Measurements from ENCODE around the gene GRM3. TPM values are rescaled to one million over a fixed set of nuclear protein-coding genes. Genes with fewer than 3 reads are reported as not detected.

The GRM3 gene
- total RNA-seq, 2 experiments from 2014 or later = not detected

GRCh38 chr7:86747698-86748097 is 104.0 kb downstream of the GRM3 start:
- H3K4me1 Mint-ChIP-seq = no peaks in the 10 kb centered on the region
- H3K27ac Mint-ChIP-seq = no peak overlapping the region
- ATAC-seq (ENCODE audit: low read depth) = no peak
- no peaks in the 10 kb centered on the region for H3K9me3 Mint-ChIP-seq
- peaks cover 3% of the 10 kb centered on the region for H3K27me3 Mint-ChIP-seq
- H3K4me3 Mint-ChIP-seq = no peak overlapping the region
- H3K36me3 Mint-ChIP-seq = no peaks in the 10 kb centered on the region
- POLR2A ChIA-PET = no interaction called here
- DNase-seq = no peak

GRCh38 chr7:86748201-86748600 is 104.5 kb downstream of the GRM3 start:
- ATAC-seq (ENCODE audit: low read depth) (no peak), DNase-seq (no peak)
- no peaks in the 10 kb centered on the region for H3K36me3 Mint-ChIP-seq
- no peak overlapping the region for H3K4me3 Mint-ChIP-seq
- POLR2A ChIA-PET = no interaction called here
- no peaks in the 10 kb centered on the region for H3K4me1 Mint-ChIP-seq
- H3K9me3 Mint-ChIP-seq = no peaks in the 10 kb centered on the region
- H3K27ac Mint-ChIP-seq = no peak overlapping the region
- peaks cover 3% of the 10 kb centered on the region for H3K27me3 Mint-ChIP-seq

- H3K27me3 Mint-ChIP-seq = peaks cover 3% of the 10 kb centered on the region
These were observed 105.4 kb downstream of the GRM3 start for GRCh38 chr7:86748843-86749719.

DNA sequence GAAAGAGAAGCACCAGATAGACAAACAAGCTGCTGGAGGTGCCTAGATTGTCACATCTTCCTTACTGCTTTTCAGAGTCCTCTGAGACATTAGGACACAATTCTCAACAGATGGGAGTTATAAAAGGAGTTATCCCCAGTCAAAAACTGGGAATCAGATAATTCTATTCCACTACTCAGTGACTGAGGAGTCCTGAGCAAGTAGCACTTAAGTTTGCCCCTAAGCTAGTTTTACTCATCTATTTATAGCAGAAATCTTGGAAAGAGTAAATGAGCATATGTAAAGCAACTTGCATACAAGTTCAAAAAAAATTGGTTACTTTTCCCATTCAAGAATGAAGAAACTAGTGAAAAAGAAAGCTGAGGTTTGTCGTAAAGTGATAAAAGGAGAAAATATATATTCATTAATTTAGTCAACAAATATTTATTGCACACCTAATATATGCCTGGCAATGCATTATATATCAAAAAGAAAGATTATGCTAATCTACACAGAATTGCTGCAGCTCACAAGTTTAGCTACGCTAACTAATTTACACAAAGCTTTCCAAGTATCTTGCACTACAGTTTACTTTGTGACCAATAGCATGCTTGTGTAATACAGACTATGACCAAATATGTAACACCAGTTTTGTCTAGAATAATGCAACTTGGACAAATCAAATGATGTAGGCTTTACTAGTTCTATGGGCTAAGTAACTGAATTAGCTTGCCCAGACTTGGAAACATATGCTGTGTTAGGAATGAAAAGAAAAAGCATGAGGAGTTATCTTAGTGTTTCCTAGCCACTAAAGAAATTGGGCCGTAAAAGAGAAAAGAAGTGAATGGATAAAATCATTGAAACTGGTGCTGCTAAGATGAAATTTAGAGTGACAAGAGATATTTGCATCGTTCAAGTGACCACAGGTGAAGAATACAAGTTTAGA is 106.3 kb downstream of the GRM3 start:
- Mint-ChIP-seq H3K36me3 (no peaks in the 10 kb centered on the region), H3K27me3 (peaks cover 3% of the 10 kb centered on the region), H3K4me3 (no peak overlapping the region), H3K27ac (no peak overlapping the region), H3K4me1 (no peaks in the 10 kb centered on the region), H3K9me3 (no peaks in the 10 kb centered on the region)
- no peak for ATAC-seq (ENCODE audit: low read depth)
- POLR2A ChIA-PET = no interaction called here
- no peak for DNase-seq

More at GRCh38 chr7:86748843-86749719, 105.4 kb downstream of the GRM3 start:
- Mint-ChIP-seq H3K4me3 (no peak overlapping the region), H3K9me3 (no peaks in the 10 kb centered on the region), H3K4me1 (no peaks in the 10 kb centered on the region), H3K27ac (no peak overlapping the region), H3K36me3 (no peaks in the 10 kb centered on the region)
- ATAC-seq (ENCODE audit: low read depth) (no peak), DNase-seq (no peak)
- POLR2A ChIA-PET = no interaction called here

GRCh38 chr7:86760236-86760635 is 116.5 kb downstream of the GRM3 start:
- H3K4me3 Mint-ChIP-seq = no peak overlapping the region
- H3K27me3 Mint-ChIP-seq = no peaks in the 10 kb centered on the region
- H3K27ac Mint-ChIP-seq = no peak overlapping the region
- no peaks in the 10 kb centered on the region for H3K4me1 Mint-ChIP-seq
- H3K9me3 Mint-ChIP-seq = no peaks in the 10 kb centered on the region
- no peaks in the 10 kb centered on the region for H3K36me3 Mint-ChIP-seq
- ATAC-seq (ENCODE audit: low read depth) = no peak
- no peak for DNase-seq
- POLR2A ChIA-PET = no interaction called here

DNA sequence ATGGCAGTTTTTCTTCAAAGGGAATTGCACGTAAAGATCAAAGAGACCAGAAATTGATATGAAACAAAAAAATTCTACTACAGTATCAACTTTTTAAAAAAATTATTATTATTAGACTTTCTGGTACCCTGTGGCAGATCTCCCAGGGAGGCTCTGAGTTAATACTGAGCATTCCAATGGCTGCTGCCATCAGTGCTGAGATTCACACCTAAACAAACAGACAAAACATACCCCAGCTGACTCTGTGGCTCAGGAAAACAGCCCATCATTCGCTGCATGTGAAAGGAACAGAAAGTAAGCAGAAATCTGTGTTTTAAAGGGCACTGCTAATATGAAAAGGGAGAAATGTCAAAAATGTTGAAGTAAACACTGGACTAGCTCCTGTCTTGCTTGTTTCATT is 118.4 kb downstream of the GRM3 start:
- no peaks in the 10 kb centered on the region for H3K27me3 Mint-ChIP-seq
- POLR2A ChIA-PET = no interaction called here
- H3K9me3 Mint-ChIP-seq = no peaks in the 10 kb centered on the region
- H3K4me3 Mint-ChIP-seq = no peak overlapping the region
- DNase-seq (no peak), ATAC-seq (ENCODE audit: low read depth) (no peak)
- no peaks in the 10 kb centered on the region for H3K36me3 Mint-ChIP-seq
- H3K27ac Mint-ChIP-seq = no peak overlapping the region
- H3K4me1 Mint-ChIP-seq = no peaks in the 10 kb centered on the region

DNA sequence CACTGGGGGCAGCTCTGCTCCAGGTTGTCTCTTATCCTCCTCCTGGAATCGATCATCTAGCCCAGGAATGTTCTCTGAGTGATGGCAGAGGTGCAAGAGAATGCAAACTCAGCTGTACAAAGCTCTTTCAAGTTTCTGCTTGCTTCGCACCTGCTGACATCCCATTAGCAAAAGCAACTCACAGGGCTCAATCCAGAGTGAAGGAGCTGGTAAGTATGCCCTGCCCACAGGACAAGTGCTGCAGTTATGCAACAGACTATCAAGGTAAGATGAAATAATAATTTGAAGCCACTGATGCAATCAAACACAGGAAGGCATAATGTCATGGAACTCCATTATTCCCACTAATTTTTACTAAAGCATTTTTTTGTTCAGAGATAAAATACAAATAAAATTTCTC is 122.2 kb downstream of the GRM3 start:
- no peaks in the 10 kb centered on the region for H3K9me3 Mint-ChIP-seq
- ATAC-seq (ENCODE audit: low read depth) = no peak

GRCh38 chr7:86768394-86768793 is 124.7 kb downstream of the GRM3 start:
- H3K9me3 Mint-ChIP-seq = no peaks in the 10 kb centered on the region
- H3K4me3 Mint-ChIP-seq = no peak overlapping the region
- no peak for ATAC-seq (ENCODE audit: low read depth)

More for the DNA sequence above, 122.2 kb downstream of the GRM3 start:
- Mint-ChIP-seq H3K4me1 (no peaks in the 10 kb centered on the region), H3K36me3 (no peaks in the 10 kb centered on the region), H3K27me3 (no peaks in the 10 kb centered on the region), H3K4me3 (no peak overlapping the region), H3K27ac (no peak overlapping the region)
- POLR2A ChIA-PET = no interaction called here
- no peak for DNase-seq

GRCh38 chr7:86768967-86769760 is 125.5 kb downstream of the GRM3 start:
- H3K36me3 Mint-ChIP-seq = no peaks in the 10 kb centered on the region
- DNase-seq (no peak), ATAC-seq (ENCODE audit: low read depth) (no peak)
- no peaks in the 10 kb centered on the region for H3K27me3 Mint-ChIP-seq
- POLR2A ChIA-PET = no interaction called here
- H3K4me1 Mint-ChIP-seq = no peaks in the 10 kb centered on the region
- no peak overlapping the region for H3K4me3 Mint-ChIP-seq
- no peaks in the 10 kb centered on the region for H3K9me3 Mint-ChIP-seq
- H3K27ac Mint-ChIP-seq = no peak overlapping the region

More at GRCh38 chr7:86768394-86768793, 124.7 kb downstream of the GRM3 start:
- no peak for DNase-seq
- Mint-ChIP-seq H3K36me3 (no peaks in the 10 kb centered on the region), H3K4me1 (no peaks in the 10 kb centered on the region), H3K27ac (no peak overlapping the region), H3K27me3 (no peaks in the 10 kb centered on the region)
- POLR2A ChIA-PET = no interaction called here

DNA sequence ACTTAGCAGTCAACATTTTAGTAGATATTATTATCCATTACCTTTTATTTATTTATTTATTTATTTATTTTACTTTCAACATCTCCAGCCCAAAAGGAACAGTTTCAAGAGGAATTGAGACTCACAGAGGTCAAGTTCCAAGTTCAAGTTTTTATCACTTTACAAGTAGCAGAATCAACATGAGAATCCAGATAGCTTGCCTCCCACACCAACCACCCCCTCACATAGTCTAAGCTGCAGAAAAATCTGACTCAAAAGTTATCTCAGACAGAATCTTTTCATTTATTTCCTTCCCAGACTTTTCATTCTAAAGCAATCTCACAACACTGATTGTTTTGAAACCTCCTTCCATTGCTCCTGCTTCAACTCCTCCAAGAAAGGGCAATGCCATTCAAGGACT is 129.6 kb downstream of the GRM3 start:
- no peak overlapping the region for H3K4me3 Mint-ChIP-seq
- H3K36me3 Mint-ChIP-seq = no peaks in the 10 kb centered on the region
- H3K9me3 Mint-ChIP-seq = no peaks in the 10 kb centered on the region
- ATAC-seq (ENCODE audit: low read depth) (no peak), DNase-seq (no peak)
- H3K27me3 Mint-ChIP-seq = no peaks in the 10 kb centered on the region
- no peaks in the 10 kb centered on the region for H3K4me1 Mint-ChIP-seq
- H3K27ac Mint-ChIP-seq = no peak overlapping the region
- POLR2A ChIA-PET = no interaction called here

GRCh38 chr7:86775203-86775602 is 131.5 kb downstream of the GRM3 start:
- Mint-ChIP-seq H3K9me3 (no peaks in the 10 kb centered on the region), H3K27ac (no peak overlapping the region), H3K27me3 (no peaks in the 10 kb centered on the region), H3K4me1 (no peaks in the 10 kb centered on the region), H3K4me3 (no peak overlapping the region), H3K36me3 (no peaks in the 10 kb centered on the region)
- POLR2A ChIA-PET = no interaction called here
- no peak for ATAC-seq (ENCODE audit: low read depth)
- no peak for DNase-seq

GRCh38 chr7:86776136-86776535 is 132.4 kb downstream of the GRM3 start:
- no peak overlapping the region for H3K4me3 Mint-ChIP-seq
- no peak for ATAC-seq (ENCODE audit: low read depth)
- no peaks in the 10 kb centered on the region for H3K9me3 Mint-ChIP-seq
- DNase-seq = no peak
- no peaks in the 10 kb centered on the region for H3K36me3 Mint-ChIP-seq
- H3K4me1 Mint-ChIP-seq = no peaks in the 10 kb centered on the region
- H3K27me3 Mint-ChIP-seq = no peaks in the 10 kb centered on the region
- POLR2A ChIA-PET = no interaction called here
- no peak overlapping the region for H3K27ac Mint-ChIP-seq

DNA sequence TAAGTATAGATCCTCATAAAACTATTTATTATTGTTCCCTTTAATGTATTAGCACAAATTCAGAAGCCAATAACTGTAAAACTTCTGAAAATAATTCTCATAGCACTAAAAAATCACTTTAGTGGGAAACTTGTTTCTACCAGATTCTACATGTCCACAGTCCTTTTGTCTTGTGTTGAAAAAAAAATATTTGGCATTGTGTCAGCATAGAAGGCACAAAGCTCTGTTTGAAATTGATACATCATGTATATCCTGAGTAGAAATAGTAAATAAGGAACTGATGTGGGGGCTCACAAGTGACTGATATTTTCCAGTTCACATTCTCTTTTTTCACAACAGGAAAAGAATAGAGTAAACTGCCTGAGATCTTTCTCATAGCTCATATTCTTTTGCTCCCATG is 134.6 kb downstream of the GRM3 start:
- no peak overlapping the region for H3K4me3 Mint-ChIP-seq
- no peak for ATAC-seq (ENCODE audit: low read depth)
- POLR2A ChIA-PET = no interaction called here
- no peaks in the 10 kb centered on the region for H3K27me3 Mint-ChIP-seq
- H3K9me3 Mint-ChIP-seq = no peaks in the 10 kb centered on the region
- H3K27ac Mint-ChIP-seq = no peak overlapping the region
- no peaks in the 10 kb centered on the region for H3K4me1 Mint-ChIP-seq
- H3K36me3 Mint-ChIP-seq = no peaks in the 10 kb centered on the region
- DNase-seq = no peak
